SKM-1 treated with dmso at 0.1 percent for 144 hours (cell line): ENCODE measurements around the gene HUS1B.
"Not testable (repeated sequence)": the region's sequence is repeated elsewhere in the genome, so short reads cannot be mapped to it uniquely, and the experiment has no call there.

Source experiments
- DNase-seq: peaks from one replicate; lab custom pipeline; 2025; ENCODE audit not compliant: unreplicated experiment; lab: John Stamatoyannopoulos, UW

The HUS1B gene

DNA sequence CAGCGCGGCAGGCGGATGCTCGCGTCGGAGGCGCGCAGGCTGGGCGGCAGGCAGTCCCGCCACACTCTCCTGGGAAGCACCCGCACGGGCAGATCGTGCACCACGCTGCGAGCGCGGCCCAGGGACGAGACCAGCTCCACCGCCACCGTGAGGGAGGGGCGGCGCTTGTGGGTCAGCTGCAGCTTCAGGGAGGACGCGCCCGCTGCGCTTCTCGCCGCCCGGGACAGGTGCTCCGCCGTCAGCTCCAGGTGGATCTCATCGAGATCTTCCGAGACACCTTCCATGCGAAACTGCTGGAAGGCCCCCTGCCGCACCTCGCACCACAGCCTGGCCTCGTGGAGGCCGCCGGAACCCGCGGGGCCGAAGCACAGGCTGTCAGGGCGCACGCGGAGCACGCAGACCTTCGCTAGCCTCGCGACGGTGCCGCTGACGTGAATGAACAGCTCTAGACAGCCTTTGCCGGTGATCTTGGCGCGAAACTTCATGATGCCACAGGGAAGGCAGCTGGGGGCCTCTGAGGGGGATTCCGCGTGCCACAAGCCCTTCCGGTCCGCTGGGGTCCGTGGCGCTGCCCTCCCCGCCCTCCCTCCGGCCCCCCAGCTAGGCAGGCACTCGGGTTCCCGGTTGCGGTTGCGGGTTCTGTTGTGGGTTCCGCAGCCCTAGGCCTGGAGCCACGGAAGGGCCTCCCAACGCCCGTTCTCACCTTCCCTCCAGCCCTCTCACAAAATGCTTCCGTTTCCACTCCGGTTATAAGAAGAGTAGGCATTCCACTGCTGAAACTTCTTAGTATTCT is at the start of gene HUS1B:
TSS of gene HUS1B (minus strand) at position 641 of the 793 bp plus-strand sequence. CDS start at position 485, 156 bp downstream.
- no peak for DNase-seq

DNA sequence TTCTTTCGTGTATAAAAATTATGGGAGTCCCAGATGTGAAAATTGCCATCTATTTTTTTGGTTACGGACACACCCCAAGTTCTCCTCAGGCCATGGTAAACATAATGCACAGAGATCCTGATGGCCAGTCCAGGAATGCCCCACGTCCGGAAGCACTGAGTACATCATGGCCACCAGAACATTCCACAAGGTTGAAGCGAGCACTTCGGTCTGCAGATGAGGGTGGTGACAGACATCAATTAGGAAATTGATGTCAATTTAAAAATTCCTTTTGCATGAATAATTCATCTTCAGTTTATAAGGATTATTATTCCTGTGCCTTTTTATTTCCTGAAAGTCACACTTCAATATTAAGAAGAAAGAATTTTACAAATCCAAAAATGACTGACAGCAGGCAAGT is 49.2 kb upstream of the HUS1B start:
- DNase-seq, result no peak

DNA sequence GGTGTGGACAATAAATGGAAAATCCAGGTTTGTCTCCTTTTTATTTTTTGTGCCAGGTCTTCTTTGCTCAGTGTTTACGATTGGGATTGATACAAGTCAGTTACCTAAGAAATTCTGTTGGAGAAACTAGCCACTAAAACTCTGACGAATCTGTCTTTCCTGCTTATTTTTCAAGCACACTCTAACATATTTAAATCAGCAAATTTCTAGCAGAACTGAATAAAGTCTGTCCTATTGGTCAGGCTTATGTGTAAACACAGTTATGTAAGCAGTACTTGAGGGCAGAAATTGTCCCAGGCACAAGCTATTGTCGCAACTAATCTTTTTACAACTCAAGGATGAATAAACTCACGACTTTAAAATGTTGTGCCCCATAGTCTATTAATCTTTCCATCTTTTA is 48.1 kb upstream of the HUS1B start:
- no peak for DNase-seq

DNA sequence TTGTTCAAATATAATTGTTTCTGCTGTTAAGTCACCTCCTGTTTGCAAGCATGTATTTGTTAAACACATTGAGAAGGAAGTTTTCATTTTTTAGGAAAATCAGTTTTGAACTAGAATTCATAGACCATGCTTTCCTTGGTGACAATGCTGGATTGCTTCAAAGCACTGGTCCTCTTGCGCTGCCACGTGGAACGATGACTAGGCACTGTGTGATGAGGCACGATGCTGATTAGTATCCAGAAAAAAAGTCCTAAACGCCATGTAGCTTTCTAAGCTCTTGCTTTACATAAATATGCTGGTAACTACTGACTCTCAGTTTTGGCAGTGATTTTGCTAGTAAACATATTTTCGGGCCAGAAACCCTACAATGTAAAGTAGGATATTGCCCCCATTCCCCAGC is 47.1 kb upstream of the HUS1B start:
- DNase-seq, result no peak

DNA sequence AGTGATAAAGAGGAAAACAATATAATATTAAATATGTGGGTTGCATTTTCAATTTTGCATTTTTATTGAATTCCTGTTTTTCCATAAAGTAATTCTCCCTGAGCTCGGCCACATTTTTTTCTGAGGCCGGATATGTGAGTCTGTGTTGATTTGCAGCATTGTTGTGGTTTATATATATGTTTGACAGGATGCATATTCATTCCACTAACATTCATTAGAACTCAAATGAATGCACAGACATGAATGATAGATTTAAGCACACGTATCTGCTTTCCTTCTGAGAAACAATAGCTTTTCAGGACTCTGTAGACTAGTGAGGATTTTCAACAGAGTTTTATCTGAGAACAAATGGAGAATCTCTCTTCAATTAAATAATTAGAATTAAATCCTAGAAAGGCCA is 46.7 kb upstream of the HUS1B start:
- no peak for DNase-seq

DNA sequence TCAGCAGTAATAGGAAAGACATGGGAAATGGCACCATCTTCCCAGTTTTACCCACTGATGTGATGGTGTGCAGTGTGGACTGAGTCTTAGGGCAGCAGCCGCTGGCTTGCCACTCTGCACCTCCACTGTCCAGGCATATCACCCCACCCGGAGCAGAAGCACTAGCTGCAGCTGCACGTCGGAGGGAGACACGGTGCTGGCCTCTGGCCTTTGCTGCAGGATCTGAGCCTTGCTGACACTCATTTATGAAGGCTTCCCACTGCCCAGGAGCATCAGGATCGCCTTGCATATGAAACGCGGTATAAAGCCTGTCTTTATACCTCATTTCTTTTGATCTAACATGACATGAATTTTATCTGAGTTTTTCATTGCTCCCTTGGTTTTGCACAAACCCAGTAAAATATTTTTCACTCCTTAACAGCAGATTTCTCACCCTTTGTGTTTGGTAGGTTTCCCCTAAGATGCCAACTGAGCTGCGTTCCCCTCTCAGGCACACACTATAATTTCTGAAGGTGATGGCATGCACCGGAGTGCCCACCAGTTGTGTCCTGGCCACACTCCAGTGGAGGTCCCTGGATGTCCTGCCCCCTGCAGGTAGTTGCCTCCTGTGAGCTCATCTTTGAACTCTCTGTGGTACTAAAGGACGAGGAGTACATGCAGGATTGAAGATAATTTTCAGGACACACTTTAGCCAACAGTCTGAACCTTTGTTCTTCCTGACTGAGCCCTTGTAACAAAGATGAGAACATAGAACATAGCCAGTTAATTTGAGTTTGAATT is 45.0 kb upstream of the HUS1B start:
- no peak for DNase-seq

DNA sequence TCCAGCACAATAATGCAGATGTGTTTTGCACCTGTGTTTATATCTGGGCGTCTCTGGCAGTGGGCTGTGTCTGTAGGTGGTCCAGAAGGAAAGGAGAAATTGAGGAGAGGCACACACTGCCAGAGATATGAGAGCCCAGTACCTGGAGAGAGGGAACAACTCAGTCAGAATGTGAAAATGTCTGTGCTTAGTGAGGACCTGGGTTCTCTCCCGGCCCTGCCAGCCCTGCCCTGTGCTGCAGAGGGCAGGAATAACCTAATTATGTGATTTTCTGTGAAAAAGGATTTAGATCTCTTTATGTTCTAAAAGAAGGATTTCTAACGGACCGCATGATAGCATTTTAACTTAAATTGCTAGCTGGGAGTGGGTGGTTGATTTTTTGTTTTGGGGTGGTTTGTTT is 44.3 kb upstream of the HUS1B start:
- no peak for DNase-seq

DNA sequence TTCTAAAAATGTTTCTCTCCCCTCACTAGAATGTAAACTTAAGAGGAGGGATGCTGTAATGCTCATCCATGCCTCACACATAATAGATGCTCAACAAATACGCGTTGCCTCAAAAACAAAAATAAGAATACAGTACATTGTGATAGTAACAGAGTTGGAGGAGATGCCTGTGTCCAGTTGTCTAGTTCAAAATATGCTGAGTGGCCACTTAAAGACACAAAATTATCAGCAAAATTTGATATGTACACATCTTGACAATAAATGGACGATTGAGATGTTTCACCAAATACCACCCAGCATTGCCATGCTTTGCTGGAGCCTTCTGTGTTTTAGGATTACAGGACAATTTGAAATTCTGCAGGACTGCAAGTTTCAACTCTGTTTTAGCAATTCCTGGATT is 43.6 kb upstream of the HUS1B start:
- DNase-seq, result no peak

DNA sequence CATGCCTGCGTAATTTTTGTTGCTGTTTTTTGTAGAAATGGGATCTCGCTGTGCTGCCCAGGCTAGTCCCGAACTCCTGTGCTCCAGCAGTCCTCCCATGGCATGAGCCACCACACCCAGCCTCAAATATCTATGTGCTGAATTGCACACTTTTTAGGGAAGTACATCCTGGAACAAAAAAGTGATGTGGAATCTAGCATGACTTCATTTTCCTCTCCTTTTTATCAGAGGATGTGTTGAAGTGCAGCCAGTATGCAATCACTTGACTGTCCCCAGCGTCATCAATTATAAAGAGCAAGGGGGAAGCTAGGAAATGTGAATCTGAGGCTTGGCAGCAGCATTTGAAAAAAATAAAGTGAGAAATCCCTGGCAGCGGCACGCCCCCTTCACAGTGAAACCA is 42.4 kb upstream of the HUS1B start:
- DNase-seq, result no peak

DNA sequence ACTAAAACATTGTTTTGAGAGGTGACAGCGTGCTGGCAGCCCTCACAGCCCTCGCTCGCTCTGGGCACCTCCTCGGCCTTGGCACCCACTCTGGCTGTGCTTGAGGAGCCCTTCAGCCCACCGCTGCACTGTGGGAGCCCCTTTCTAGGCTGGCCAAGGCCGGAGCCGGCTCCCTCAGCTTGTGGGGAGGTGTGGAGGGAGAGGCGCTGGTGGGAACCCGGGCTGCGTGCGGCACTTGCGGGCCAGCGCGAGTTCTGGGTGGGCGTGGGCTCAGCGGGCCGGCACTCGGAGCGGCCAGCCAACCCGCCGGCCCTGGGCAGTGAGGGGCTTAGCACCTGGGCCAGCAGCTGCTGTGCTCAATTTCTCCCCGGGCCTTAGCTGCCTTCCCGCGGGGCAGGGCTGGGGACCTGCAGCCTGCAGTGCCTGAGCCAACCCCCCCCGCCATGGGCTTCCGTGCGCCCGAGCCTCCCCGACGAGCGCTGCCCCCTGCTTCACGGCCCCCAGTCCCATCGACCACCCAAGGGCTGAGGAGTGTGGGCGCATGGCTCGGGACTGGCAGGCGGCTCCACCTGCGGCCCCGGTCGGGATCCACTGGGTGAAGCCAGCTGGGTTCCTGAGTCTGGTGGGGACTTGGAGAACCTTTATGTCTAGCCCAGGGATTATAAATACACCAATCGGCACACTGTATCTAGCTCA is 37.7 kb upstream of the HUS1B start:
- not testable (repeated sequence) for DNase-seq

DNA sequence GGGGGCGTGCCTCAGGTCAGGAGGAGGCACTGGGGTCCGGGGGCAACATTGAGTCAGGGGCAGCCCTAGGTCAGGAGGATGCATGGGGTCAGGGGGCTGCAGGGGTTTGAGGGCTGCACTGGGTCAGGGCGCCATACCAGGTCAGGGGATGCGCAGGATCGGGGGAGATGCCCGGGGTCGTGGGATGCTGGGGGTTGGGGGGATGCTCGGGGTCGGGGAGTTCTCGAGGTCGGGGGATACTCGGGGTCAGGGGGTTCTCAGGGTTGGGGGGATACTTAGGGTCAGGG is 36.8 kb upstream of the HUS1B start:
- no peak for DNase-seq

DNA sequence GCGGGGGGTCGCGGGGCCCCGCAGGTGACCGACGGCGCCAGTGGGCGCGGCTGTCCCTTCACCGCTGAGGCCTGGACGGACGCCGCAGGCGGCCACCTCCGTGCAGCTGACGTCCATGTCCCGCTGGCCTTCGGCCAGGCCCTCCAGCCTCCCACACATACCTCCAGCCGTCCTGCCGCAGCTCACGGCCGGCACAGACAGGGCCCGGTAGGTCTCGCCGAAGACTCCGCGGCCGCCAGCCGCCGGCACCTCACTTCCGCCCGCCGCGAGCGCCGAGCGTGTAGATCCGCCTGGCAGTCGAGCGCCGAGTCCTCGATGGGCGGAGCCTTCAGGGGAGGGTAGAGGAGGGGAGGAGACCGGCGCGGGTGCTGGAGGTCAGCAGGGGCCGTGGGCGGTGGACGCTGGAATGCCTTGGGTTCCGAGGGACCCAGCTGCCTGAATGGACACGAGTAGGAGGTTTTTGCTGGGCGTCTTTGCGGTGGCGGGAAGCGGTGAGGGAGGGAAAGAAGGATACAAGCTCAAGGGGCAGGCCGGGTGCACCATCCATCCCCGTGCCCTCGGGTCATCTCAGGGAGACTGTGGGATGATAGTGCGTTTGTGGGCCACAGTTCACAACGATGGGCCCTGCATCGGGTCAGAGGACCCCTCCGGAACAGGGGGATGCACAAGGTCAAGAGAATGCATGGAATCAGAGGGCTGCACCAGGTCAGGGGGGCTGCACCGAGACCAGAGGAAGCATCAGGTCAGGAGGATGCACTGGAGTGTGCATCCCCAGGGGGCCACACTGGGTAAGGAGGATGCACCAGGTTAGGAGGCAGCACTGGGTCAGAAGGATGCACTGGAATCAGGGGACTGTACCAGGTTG is 36.2 kb upstream of the HUS1B start, which contains the start of gene EXOC2:
TSS of gene EXOC2 (minus strand) at position 282 of the 865 bp plus-strand sequence. CDS start 55,321 bp downstream, outside the sequence.
- DNase-seq, result peak; percentile 79

DNA sequence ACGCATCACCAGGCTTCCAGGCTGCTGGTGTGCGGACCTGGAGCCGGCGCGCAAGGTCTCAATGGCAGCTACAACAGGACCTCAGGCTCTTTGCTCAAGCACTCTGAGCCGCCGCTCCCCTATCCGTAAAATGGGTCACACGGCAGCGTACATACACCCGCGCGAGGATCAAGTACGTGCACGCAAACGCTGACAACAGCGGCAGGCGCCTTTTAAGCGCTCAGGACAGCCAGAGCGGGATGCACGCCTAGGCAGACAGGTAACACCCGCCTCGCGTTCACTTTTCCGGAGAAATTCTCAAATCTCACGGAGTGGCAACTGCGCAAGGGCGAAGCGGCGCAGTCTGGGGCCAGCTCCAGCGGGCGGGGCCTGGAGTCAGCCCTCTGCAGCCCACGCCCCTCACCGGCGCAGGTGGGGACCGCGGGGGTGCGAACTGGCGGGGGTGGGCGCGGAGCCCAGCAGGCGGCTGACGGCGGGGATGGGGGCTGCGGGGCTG is 35.5 kb upstream of the HUS1B start:
- peak; percentile 30 for DNase-seq

DNA sequence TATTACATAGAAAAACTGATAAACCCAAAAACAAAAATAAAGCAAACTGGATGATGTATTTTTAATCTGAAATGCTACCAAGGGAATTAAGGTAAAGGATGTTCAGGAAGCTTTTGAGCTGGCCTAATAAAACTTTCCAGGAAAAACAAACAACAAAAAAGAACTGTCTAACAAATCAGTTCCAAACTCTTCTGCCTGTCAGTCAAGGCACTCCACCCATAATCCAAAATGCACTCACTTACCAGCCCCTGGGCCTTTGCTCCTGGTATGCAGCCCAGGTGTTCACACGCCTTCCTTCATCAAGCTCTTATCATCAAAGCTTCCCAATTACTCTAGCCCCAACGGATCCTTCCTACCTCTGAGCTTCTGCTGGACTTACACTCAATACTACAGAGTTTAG is 32.3 kb upstream of the HUS1B start:
- DNase-seq, result no peak

DNA sequence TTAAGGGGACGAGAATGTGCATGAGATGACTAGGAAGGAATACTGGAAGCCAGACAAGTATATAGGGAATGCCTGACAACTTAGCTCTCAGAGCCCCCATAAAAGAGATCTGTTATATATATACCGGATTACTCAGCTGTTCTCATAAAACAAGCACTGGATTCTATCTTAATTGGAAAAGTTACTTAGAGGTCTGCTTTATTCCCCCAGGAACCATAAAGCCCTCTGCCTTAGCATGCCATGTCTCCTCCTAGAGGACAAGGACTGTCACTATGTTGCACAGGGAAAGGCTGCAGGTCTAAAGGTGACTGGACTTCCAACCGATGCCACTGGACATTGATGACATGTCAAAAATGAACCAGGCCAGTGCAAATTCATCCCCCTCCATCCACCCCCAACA is 29.6 kb upstream of the HUS1B start:
- no peak for DNase-seq

DNA sequence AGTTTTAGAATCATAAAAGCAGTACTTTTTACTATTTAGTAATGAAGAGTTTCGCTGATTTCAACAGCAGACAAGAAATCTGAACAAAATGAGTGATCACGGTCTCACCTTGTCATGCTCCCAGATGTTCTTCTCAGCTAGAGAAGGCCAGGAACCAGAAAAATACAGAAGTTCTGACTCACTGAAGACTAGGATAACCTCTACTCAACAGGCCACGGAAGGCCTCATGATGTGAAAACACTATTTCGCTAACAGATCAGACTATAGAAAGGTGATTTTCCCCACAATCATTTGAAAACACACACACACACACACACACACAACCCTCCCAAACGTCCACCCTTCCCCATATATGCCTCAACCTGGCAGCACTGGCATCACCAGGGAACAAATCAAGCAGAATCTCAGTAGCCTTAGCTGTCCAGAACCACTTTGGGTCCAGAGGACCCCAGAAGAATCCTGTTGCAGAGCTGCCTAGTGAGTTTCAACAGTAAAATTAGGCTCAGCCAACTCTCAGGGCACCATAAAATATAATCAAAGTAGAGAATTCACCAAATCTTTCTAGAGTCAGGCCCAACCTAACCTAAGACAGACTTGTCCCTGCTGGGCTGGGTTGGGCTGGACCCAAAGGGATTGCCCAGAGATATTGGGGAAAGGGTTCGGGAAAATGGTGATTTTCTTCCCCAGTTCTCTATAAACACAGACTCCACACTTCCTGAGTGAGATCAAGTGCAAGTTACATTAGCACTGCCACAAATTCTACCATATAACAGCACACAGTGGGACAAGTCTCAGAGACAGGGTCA is 28.1 kb upstream of the HUS1B start:
- no peak for DNase-seq

DNA sequence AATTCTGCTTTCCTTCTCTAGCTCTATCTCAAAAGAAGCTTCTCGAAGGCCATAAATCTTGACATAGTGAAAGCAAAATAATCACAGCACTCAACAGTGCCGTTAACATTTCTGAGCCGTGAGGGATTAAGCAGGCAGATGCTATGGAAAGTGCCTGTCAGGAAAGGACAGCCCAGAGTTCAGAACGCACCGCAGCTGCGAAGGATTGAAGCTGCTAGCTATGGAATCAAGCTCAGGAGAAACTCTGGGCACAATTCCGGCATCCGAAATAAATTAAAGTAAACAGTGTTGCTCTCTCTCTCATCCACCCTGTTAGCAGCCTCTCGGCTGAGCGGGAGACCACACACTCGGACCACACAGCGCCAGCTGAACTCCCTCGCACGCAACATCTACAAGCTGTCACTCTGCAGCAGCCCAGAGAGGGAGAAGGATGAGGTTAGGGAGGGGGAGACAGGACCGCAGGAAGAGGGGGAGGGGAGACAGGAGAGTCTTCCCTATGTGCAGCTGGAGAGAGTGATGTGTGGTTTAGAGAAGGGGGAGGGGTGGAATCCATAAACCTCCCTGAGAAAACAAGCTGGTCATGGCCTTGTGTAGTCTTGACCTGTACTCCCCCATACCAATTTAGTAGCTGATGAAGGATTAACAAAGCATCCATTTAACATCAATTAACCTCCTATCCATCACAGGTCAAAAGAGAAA is 27.0 kb upstream of the HUS1B start:
- DNase-seq, result no peak

DNA sequence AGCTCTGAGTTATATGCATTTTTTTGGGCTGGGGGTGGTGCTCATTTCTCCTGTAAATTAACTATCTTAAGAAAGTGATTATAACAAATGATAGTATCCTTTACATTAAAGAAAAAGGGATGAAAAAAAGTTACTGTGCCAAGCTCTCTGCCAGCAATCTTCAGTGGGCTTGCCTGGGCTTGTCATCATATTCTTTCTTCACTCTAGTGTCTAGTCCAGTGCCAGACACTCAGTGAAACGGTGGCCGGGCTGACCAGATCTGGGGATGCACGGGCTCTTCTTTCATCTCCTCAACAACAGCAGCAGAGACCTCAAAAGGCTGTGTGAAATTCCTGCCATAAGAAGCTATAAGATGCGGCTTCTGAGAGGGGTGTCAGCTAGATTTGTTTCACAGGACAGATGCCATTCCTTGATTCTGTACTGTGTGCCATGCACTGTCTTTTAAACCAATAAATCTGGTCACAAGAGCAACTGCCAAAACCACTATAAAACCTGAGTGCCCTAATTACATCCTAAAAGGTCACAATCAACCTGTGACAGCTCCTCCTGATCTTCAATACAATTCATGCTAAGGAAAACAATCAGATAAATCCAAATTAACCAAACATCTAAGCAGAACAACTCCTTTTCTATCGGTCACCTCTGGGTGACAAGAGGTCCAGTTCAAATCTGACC is 23.9 kb upstream of the HUS1B start:
- DNase-seq, result no peak

DNA sequence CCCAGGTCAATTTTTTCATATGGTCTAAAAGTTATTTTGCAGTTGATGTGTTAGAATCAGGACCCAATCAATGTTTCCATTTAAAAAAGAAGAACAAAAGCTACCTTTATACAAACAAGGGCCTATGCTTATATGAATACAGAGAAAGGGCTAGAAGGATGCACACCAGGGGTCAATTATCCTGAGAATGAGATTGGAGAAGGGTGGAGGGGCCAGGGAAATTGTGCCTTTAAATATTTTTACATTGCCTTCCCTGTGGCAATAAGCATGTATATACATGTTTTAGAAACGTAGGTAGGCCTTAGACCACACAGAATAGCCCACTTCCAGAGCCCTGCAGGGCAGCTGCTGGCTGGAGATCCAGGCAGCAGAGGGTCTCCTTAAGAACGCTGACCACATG is 23.4 kb upstream of the HUS1B start:
- DNase-seq, result no peak
